Psoas muscle (tissue), 8 donors: ENCODE data around the gene CNTRL. TPM values are rescaled to one million over a fixed set of nuclear protein-coding genes. Genes with fewer than 3 reads are reported as not detected.
"Not testable (repeated sequence)": the region's sequence is repeated elsewhere in the genome, so short reads cannot be mapped to it uniquely, and the experiment has no call there.

Experiments used
- ATAC-seq, 4 donors: fragments of 200-7000 bp; cut with Tn5 transposase; one replicate each; pipeline ENCODE4 v1.9.1; 2020; ENCODE audit warnings: moderate library complexity in 3 of 4, mild to moderate bottlenecking in 2 of 4
- DNase-seq, 2 donors: peaks; one replicate each; pipeline ENCODE4 v3.0.0-alpha.2; 2020
- H3K27ac ChIP-seq: fragments of 200-600 bp; one replicate; pipeline ENCODE4 v1.8.0; 2022
- H3K27me3 ChIP-seq, 3 donors: fragments of 200-600 bp in 1 of 3; one replicate each; pipeline versions ENCODE4 v1.6.1 to v1.8.0; 2013 to 2022; ENCODE audit warnings: low read length in 2 of 3, mild to moderate bottlenecking in 2 of 3, moderate library complexity in 1 of 3; ENCODE audit not compliant: insufficient read depth in 3 of 3
- H3K36me3 ChIP-seq, 2 donors: fragments of 200-600 bp in 1 of 2; one replicate each; pipeline versions ENCODE4 v1.6.1 to v1.8.0; 2013 to 2022; ENCODE audit warnings: low read depth in 1 of 2, mild to moderate bottlenecking in 1 of 2, moderate library complexity in 1 of 2; ENCODE audit not compliant: insufficient read depth in 1 of 2
- H3K4me1 ChIP-seq: fragments of 200-600 bp; one replicate; pipeline ENCODE4 v1.8.0; 2022
- H3K4me3 ChIP-seq: fragments of 200-600 bp; one replicate; pipeline ENCODE4 v1.8.0; 2022; ENCODE audit warnings: mild to moderate bottlenecking
- H3K9me3 ChIP-seq: fragments of 200-600 bp; one replicate; pipeline ENCODE4 v1.8.0; 2022
- CTCF ChIP-seq: fragments of 200-600 bp; IDR thresholded peaks from one replicate; pipeline ENCODE4 v1.8.0; 2022; ENCODE audit warnings: antibody characterized with exemption
- WGBS, 3 donors: extraction: QIAGEN DNeasy Blood & Tissue Kit; methylation state at CpG; one replicate each; pipeline versions ENCODE4 v1.1.6 to v1.1.7; 2013; 5-methylcytosine and 5-hydroxymethylcytosine counted together
- intact Hi-C, 2 donors: fragments of 100-400 bp; cut with DNase I; formaldehyde crosslinking; loops; one replicate each; pipeline versions ENCODE4 v1.11.0 to v1.14.2; 2022
- polyA plus RNA-seq, 3 donors: library from polyadenylated mRNA; stranded (reverse); fragments of 200-250 nt; gene quantifications; one replicate each; pipeline ENCODE4 v1.2.3, GENCODE V29; 2013
- total RNA-seq, 4 donors: library from RNA; stranded (reverse); fragmentation: NEBNext Ultra II Directional in 2 of 4; extraction: Animal tissue kit (Norgen Biotek cat#: 25700) in 2 of 4; gene quantifications; one replicate each; pipeline versions ENCODE4 v1.2.1 to v1.2.4, GENCODE V29; 2021 to 2023
- donor health status: healthy with polysubstance abuse.
- donor health status: DM: no; HTN: no; CAD: no; lungs with moderate emphysema.
- donor health status: Bipolar disorder and iron deficiency.
- donor health status: healthy.
- donor health status: DM: yes; HTN: yes; CAD: no.
- donor health status: DM: no; HTN: no; CAD: no.
- donor health status: DM: no; HTN: no; CAD: no.
- donor health status: DM: yes; HTN: yes; CAD: no.

The CNTRL gene
- total and polyA plus RNA-seq, 7 donors: 1.00 to 2.4 (median 1.3) TPM

- Histone ChIP-seq H3K4me1 (no peaks in the 10 kb centered on the region), H3K4me3 (no peak overlapping the region), H3K9me3 (no peaks in the 10 kb centered on the region), H3K36me3 (peaks cover 12 to 81% of the 10 kb centered on the region in 2 donors), H3K27me3 (no peaks in the 10 kb centered on the region), H3K27ac (no peak overlapping the region)
- no peak for ATAC-seq
- no peak for DNase-seq
- WGBS, 3 donors: 92 to 96% (median 94%) methylated on average over 7 of the region's 7 CpGs
- TF ChIP-seq CTCF: no peak
- intact Hi-C loops: no loop called here
Observed at GRCh38 chr9:121173501-121173900, 98.7 kb downstream of the CNTRL start.

GRCh38 chr9:121178676-121179372, 104.1 kb downstream of the CNTRL start:
- no peak for DNase-seq
- intact Hi-C loops: no loop called here
- WGBS, 3 donors: 86 to 87% (median 87%) methylated on average over 6 of the region's 6 CpGs

GRCh38 chr9:121179373-121179721, 104.6 kb downstream of the CNTRL start:
- H3K27me3 ChIP-seq, H3K9me3 ChIP-seq, H3K4me3 ChIP-seq, intact Hi-C loops, ATAC-seq, H3K27ac ChIP-seq, DNase-seq: not testable (repeated sequence)
- WGBS, 3 donors: 90 to 97% (median 95%) methylated on average over 1 of the region's 1 CpG
- H3K36me3 ChIP-seq: peaks cover 0 to 71% of the 10 kb centered on the region in 2 donors
- peaks cover 21% of the 10 kb centered on the region for H3K4me1 ChIP-seq

More at GRCh38 chr9:121178676-121179372, 104.1 kb downstream of the CNTRL start:
- no peak overlapping the region for H3K27ac ChIP-seq
- peaks cover 0 to 76% of the 10 kb centered on the region in 2 donors for H3K36me3 ChIP-seq
- TF ChIP-seq CTCF: no peak
- H3K4me3 ChIP-seq: no peak overlapping the region
- ATAC-seq: no peak
- H3K4me1 ChIP-seq: peaks cover 16% of the 10 kb centered on the region
- H3K27me3 ChIP-seq: no peaks in the 10 kb centered on the region
- no peaks in the 10 kb centered on the region for H3K9me3 ChIP-seq

GRCh38 chr9:121179930-121180681, 105.4 kb downstream of the CNTRL start:
- intact Hi-C loops: no loop called here
- no peak overlapping the region for H3K4me3 ChIP-seq
- no peaks in the 10 kb centered on the region for H3K27me3 ChIP-seq
- H3K27ac ChIP-seq: peak overlapping the region; percentile 3
- TF ChIP-seq CTCF: no peak
- no peaks in the 10 kb centered on the region for H3K9me3 ChIP-seq
- ATAC-seq (peak in 2 of 4 donors; percentile 53 to 67), DNase-seq (no peak)
- H3K36me3 ChIP-seq: peaks cover 0 to 72% of the 10 kb centered on the region in 2 donors
- H3K4me1 ChIP-seq: peaks cover 21% of the 10 kb centered on the region
- 71 to 80% (median 75%) methylated on average over 3 of the region's 3 CpGs for WGBS, 3 donors

- intact Hi-C loops: no loop called here
- DNase-seq: no peak
- Histone ChIP-seq H3K36me3 (peaks cover 0 to 83% of the 10 kb centered on the region in 2 donors), H3K9me3 (no peaks in the 10 kb centered on the region), H3K27me3 (no peaks in the 10 kb centered on the region), H3K27ac (no peak overlapping the region), H3K4me3 (no peak overlapping the region), H3K4me1 (peaks cover 21% of the 10 kb centered on the region)
- TF ChIP-seq CTCF: no peak
- no peak for ATAC-seq
- WGBS, 3 donors: 78 to 84% (median 79%) methylated on average over 3 of the region's 3 CpGs
Observed at GRCh38 chr9:121182101-121182836, 107.5 kb downstream of the CNTRL start.
